Peyer's patch (tissue), 4 donors: ENCODE data around the gene NOXA1.

Source experiments
- CTCF ChIP-seq, 6 experiments: fragments of 450-650 bp in 4 of 6; fragments of 200-600 bp in 2 of 6; sonication (generic) in 1 of 6; IDR thresholded peaks; one replicate each; pipeline ENCODE4 v1.5.1; 2017 to 2019; ENCODE audit warnings: antibody characterized with exemption in 6 of 6, mild to moderate bottlenecking in 3 of 6, moderate library complexity in 1 of 6
- POLR2A ChIP-seq, 2 donors: fragments of 450-650 bp; IDR thresholded peaks; one replicate each; pipeline ENCODE4 v1.5.1; 2017; ENCODE audit warnings: antibody characterized with exemption in 2 of 2, mild to moderate bottlenecking in 2 of 2, moderate library complexity in 2 of 2

- no peak for TF ChIP-seq CTCF (IDR thresholded peaks at IDR 0.05)
- TF ChIP-seq POLR2A (IDR thresholded peaks at IDR 0.05): peak in 1 of 2 donors; percentile 5
Measured at GRCh38 chr9:137459601-137460362, 36.6 kb downstream of the NOXA1 start.
